Measurements from ENCODE around the gene SATB2. TPM values are rescaled to one million over a fixed set of nuclear protein-coding genes. Genes with fewer than 3 reads are reported as not detected.

SATB2 gene
- total RNA-seq, 1 experiment from 2014 or later, result 13.8 TPM

GRCh38 chr2:199470672-199471442 lies 13.1 kb upstream of the SATB2 start (continued):
- no peak for TF ChIP-seq YY1 (IDR thresholded peaks at IDR 0.05; ENCODE audit: extremely low read depth, insufficient replicate concordance, low read depth, low read length)

GRCh38 chr2:199470361-199470671 lies 12.6 kb upstream of the SATB2 start:
- no peak overlapping the region for H2AFZ ChIP-seq (ENCODE audit: low read depth, low read length, poor library complexity, severe bottlenecking)
- peaks cover 0 to 10% of the 10 kb centered on the region in 2 experiments; a peak in 2 of 4 replicates for H3K4me1 ChIP-seq (ENCODE audit: control insufficient read depth in 1 of 2, insufficient read depth in 2 of 2, low read length in 2 of 2)
- no peaks in the 10 kb centered on the region for H4K20me1 ChIP-seq (ENCODE audit: insufficient read depth)
- no peaks in the 10 kb centered on the region for H3K9me2 ChIP-seq (ENCODE audit: insufficient read depth)
- H3K4me2 ChIP-seq (ENCODE audit: low read length), result no peak overlapping the region
- DNase-seq (ENCODE audit: low read depth, low spot score) (no peak), ATAC-seq (no peak)
- H3K27ac ChIP-seq (ENCODE audit: low read depth, low read length), result no peak overlapping the region
- intact Hi-C loops (cut with micrococcal nuclease), result no loop called here
- TF ChIP-seq ZBTB33 (IDR thresholded peaks at IDR 0.05; ENCODE audit: extremely low read depth, insufficient replicate concordance, low read length), result no peak
- no peak for TF ChIP-seq SIN3A (IDR thresholded peaks at IDR 0.05; ENCODE audit: low read depth)
- no peak for TF ChIP-seq ZFX (IDR thresholded peaks at IDR 0.05)
- no peak for TF ChIP-seq RAD21 (IDR thresholded peaks at IDR 0.05; ENCODE audit: low read depth)
- BruUV-seq (replicated peaks), result no TSS peak
- H3K27me3 ChIP-seq (ENCODE audit: insufficient read depth, low read length), result no peaks in the 10 kb centered on the region
- H3K79me2 ChIP-seq (ENCODE audit: insufficient read depth, low read length), result no peaks in the 10 kb centered on the region
- H3K9ac ChIP-seq (ENCODE audit: low read length), result no peak overlapping the region
- H3K4me3 ChIP-seq (replicated peaks in 1 of 2; ENCODE audit: low read depth in 1 of 2, low read length in 2 of 2), result no peak overlapping the region
- ChIA-PET RAD21 (ENCODE audit: low non-redundant PET in 1 of 2, low total read pairs in 2 of 2, uncharacterized antibody in 2 of 2, unreplicated experiment in 2 of 2) (no interaction called here), POLR2A (no interaction called here), CTCF (no interaction called here)
- no peaks in the 10 kb centered on the region for H3K36me3 ChIP-seq (ENCODE audit: control insufficient read depth in 1 of 2, insufficient read depth in 2 of 2, low read length in 2 of 2)
- H3K9me3 ChIP-seq (ENCODE audit: control insufficient read depth in 1 of 2, insufficient read depth in 1 of 2, low read depth in 1 of 2, low read length in 2 of 2), result no peaks in the 10 kb centered on the region

Data from HCT116 (cell line).